ENCODE measurements around the gene TLE5. TPM values are rescaled to one million over a fixed set of nuclear protein-coding genes. Genes with fewer than 3 reads are reported as not detected.
A peak's percentile ranks its signal among the peaks of the same experiment; 100 is the strongest.

TLE5 gene
- total and polyA plus RNA-seq, 9 of the 15 experiments (the other 6 are each of a cell fraction or from before 2014, with no cell fraction given): 2.0 to 347 (median 235) TPM

DNA sequence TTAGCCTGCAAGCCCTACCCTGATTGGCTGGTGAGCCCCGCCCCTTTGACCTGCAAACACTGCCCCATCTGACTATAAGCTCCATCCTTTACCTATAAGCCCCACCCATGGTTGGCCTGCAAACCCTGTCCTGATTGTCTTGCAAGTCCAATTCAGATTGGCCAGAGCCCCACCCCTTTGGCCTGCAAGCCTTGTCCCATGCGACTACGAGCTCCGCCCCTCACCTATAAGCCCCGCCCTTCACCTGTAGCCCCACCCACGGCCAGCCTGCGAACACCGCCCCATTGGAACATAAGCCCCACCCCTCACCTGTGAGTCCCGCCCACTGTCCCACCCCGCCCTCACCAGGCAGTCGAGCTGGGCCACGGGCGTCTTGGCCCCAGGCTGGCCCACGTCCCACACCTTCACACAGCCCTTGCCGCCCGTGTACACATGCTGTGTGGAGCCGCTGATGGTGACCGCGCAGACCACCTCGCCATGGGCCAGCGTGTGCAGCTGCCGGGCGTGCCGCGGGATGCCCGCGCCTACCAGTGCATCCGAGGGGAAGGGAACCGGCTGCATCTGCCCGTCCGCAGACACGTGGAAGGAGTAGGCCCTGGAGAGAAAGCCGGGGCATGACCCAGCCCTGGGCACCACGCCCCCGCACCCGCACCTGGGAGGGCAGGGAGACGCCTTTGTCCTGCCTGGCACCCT is 56.1 kb downstream of the TLE5 start:
- FAIRE-seq (peak; percentile 92), ATAC-seq (peak; percentile 100), DNase-seq (ENCODE audit: extremely low read depth in 1 of 4, low spot score in 3 of 4) (peak; percentile 80 to 98 (median 94))
- WGBS (ENCODE audit: insufficient coverage, low coverage, missing lambda C conversion rate): 40% methylated on average over 15 of the region's 37 CpGs
- in situ Hi-C loops (cut with MboI): no loop called here
- H3K36me3 ChIP-seq (ENCODE audit: control insufficient read depth, insufficient read depth, low read length): no peaks in the 10 kb centered on the region
- CTCF ChIA-PET (ENCODE audit: low intra/inter-chr PET ratio): no interaction called here
- H3K79me2 ChIP-seq (ENCODE audit: control insufficient read depth, insufficient read depth, low read length): no peaks in the 10 kb centered on the region
- no peaks in the 10 kb centered on the region for H3K9me1 ChIP-seq (ENCODE audit: control insufficient read depth, insufficient read depth, low read length)
- H3K9ac ChIP-seq (ENCODE audit: insufficient read depth in 1 of 2, low read depth in 2 of 2, low read length in 2 of 2): 0 out of 4 replicates have a peak overlapping the region, but pooled peaks of 1 of the 2 experiments have one; percentile 40
- no peaks in the 10 kb centered on the region; a peak in 1 of 5 replicates for H3K27me3 ChIP-seq (ENCODE audit: control insufficient read depth in 2 of 2, insufficient read depth in 2 of 2, low read length in 2 of 2)
- BruUV-seq (replicated peaks): no TSS peak
- no peak overlapping the region for H3K4me3 ChIP-seq
- no peak overlapping the region for H3K27ac ChIP-seq (ENCODE audit: extremely low read depth, low read depth, low read length)
- intact Hi-C loops (cut with micrococcal nuclease): no loop called here
- POLR2A ChIA-PET: interaction anchor here (0.6 to 1.5 kb wide), 6 partner anchors 17 to 47 kb away, joined by 3 to 5 read pairs (median 4); no protein-coding TSS in a partner anchor
- no peaks in the 10 kb centered on the region for H3K9me3 ChIP-seq (replicated peaks; ENCODE audit: control insufficient read depth, insufficient read depth, low read depth, low read length)
- H3K4me2 ChIP-seq (ENCODE audit: insufficient read depth, low read length): no peak overlapping the region
- no peak overlapping the region for H2AFZ ChIP-seq (ENCODE audit: low read depth, low read length)
- H3K4me1 ChIP-seq (replicated peaks in 1 of 2; ENCODE audit: control insufficient read depth in 2 of 2, insufficient read depth in 2 of 2, low read length in 2 of 2): peaks cover 0 to 27% of the 10 kb centered on the region in 2 experiments; a peak in 2 of 5 replicates
- H4K20me1 ChIP-seq (replicated peaks; ENCODE audit: control insufficient read depth, insufficient read depth, low read length): no peaks in the 10 kb centered on the region
- TF ChIP-seq ZC3H8 (IDR thresholded peaks at IDR 0.05) (no peak), NCOR1 (IDR thresholded peaks at IDR 0.05) (no peak), NBN (IDR thresholded peaks at IDR 0.05; ENCODE audit: low read depth) (no peak), SRF (CRISPR knock-in tag; IDR thresholded peaks at IDR 0.05) (no peak), RBFOX2 (IDR thresholded peaks at IDR 0.05; ENCODE audit: low read depth, low read length) (0 out of 2 replicates have a peak, but pooled peaks have one; percentile 26), SP1 (CRISPR knock-in tag; IDR thresholded peaks at IDR 0.05) (peak; percentile 58; the same call in 1 of the 2 replicates), SREBF1 (IDR thresholded peaks at IDR 0.05; ENCODE audit: borderline replicate concordance, low read depth, low read length) (no peak), HNRNPL (IDR thresholded peaks at IDR 0.05; ENCODE audit: low read depth, low read length) (peak; percentile 69; the same call in 1 of the 2 replicates)
- TF ChIP-seq, protein P1, sequence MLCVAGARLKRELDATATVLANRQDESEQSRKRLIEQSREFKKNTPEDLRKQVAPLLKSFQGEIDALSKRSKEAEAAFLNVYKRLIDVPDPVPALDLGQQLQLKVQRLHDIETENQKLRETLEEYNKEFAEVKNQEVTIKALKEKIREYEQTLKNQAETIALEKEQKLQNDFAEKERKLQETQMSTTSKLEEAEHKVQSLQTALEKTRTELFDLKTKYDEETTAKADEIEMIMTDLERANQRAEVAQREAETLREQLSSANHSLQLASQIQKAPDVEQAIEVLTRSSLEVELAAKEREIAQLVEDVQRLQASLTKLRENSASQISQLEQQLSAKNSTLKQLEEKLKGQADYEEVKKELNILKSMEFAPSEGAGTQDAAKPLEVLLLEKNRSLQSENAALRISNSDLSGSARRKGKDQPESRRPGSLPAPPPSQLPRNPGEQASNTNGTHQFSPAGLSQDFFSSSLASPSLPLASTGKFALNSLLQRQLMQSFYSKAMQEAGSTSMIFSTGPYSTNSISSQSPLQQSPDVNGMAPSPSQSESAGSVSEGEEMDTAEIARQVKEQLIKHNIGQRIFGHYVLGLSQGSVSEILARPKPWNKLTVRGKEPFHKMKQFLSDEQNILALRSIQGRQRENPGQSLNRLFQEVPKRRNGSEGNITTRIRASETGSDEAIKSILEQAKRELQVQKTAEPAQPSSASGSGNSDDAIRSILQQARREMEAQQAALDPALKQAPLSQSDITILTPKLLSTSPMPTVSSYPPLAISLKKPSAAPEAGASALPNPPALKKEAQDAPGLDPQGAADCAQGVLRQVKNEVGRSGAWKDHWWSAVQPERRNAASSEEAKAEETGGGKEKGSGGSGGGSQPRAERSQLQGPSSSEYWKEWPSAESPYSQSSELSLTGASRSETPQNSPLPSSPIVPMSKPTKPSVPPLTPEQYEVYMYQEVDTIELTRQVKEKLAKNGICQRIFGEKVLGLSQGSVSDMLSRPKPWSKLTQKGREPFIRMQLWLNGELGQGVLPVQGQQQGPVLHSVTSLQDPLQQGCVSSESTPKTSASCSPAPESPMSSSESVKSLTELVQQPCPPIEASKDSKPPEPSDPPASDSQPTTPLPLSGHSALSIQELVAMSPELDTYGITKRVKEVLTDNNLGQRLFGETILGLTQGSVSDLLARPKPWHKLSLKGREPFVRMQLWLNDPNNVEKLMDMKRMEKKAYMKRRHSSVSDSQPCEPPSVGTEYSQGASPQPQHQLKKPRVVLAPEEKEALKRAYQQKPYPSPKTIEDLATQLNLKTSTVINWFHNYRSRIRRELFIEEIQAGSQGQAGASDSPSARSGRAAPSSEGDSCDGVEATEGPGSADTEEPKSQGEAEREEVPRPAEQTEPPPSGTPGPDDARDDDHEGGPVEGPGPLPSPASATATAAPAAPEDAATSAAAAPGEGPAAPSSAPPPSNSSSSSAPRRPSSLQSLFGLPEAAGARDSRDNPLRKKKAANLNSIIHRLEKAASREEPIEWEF (CRISPR knock-in tag; IDR thresholded peaks at IDR 0.05): no peak
- TF ChIP-seq, protein P2, sequence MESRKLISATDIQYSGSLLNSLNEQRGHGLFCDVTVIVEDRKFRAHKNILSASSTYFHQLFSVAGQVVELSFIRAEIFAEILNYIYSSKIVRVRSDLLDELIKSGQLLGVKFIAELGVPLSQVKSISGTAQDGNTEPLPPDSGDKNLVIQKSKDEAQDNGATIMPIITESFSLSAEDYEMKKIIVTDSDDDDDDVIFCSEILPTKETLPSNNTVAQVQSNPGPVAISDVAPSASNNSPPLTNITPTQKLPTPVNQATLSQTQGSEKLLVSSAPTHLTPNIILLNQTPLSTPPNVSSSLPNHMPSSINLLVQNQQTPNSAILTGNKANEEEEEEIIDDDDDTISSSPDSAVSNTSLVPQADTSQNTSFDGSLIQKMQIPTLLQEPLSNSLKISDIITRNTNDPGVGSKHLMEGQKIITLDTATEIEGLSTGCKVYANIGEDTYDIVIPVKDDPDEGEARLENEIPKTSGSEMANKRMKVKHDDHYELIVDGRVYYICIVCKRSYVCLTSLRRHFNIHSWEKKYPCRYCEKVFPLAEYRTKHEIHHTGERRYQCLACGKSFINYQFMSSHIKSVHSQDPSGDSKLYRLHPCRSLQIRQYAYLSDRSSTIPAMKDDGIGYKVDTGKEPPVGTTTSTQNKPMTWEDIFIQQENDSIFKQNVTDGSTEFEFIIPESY (CRISPR knock-in tag; IDR thresholded peaks at IDR 0.05): 0 out of 2 replicates have a peak, but pooled peaks have one; percentile 28
- TF ChIP-seq, protein P3, sequence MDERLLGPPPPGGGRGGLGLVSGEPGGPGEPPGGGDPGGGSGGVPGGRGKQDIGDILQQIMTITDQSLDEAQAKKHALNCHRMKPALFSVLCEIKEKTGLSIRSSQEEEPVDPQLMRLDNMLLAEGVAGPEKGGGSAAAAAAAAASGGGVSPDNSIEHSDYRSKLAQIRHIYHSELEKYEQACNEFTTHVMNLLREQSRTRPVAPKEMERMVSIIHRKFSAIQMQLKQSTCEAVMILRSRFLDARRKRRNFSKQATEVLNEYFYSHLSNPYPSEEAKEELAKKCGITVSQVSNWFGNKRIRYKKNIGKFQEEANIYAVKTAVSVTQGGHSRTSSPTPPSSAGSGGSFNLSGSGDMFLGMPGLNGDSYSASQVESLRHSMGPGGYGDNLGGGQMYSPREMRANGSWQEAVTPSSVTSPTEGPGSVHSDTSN (CRISPR knock-in tag; IDR thresholded peaks at IDR 0.05; ENCODE audit: low read depth): no peak
- TF ChIP-seq, protein P3 (tag; conservative IDR thresholded peaks at IDR 0.05; ENCODE audit: low read depth): no peak

Data from K562 (cell line).